SU-DHL-6 (cell line): ENCODE data around the gene PROX1.

ENCODE experiments used
- EZH2phosphoT487 ChIP-seq: fragments of 200-600 bp; sonication (generic), shearing (Covaris generic); conservative IDR thresholded peaks from 2 replicates; pipeline ENCODE4 v1.6.1; 2018; ENCODE audit warnings: mild to moderate bottlenecking, antibody characterized with exemption, low read length, moderate library complexity, mixed read lengths
- TF ChIP-seq, protein P1 (sequence below): fragments of 200-600 bp; sonication (generic); IDR thresholded peaks from one replicate; pipeline ENCODE4 v1.5.1; 2017; ENCODE audit warnings: antibody characterized with exemption, mild to moderate bottlenecking, low read length, moderate library complexity; ENCODE audit not compliant: insufficient read depth, poor library complexity, severe bottlenecking

GRCh38 chr1:213999732-214000131 is 12.0 kb downstream of the PROX1 start:
- TF ChIP-seq, protein P1, sequence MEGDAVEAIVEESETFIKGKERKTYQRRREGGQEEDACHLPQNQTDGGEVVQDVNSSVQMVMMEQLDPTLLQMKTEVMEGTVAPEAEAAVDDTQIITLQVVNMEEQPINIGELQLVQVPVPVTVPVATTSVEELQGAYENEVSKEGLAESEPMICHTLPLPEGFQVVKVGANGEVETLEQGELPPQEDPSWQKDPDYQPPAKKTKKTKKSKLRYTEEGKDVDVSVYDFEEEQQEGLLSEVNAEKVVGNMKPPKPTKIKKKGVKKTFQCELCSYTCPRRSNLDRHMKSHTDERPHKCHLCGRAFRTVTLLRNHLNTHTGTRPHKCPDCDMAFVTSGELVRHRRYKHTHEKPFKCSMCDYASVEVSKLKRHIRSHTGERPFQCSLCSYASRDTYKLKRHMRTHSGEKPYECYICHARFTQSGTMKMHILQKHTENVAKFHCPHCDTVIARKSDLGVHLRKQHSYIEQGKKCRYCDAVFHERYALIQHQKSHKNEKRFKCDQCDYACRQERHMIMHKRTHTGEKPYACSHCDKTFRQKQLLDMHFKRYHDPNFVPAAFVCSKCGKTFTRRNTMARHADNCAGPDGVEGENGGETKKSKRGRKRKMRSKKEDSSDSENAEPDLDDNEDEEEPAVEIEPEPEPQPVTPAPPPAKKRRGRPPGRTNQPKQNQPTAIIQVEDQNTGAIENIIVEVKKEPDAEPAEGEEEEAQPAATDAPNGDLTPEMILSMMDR, result no peak
- TF ChIP-seq EZH2phosphoT487, result no peak
